Neuronal stem cell (in vitro differentiated cells): ENCODE data around the gene MTOR.
"Not testable (repeated sequence)": the region's sequence is repeated elsewhere in the genome, so short reads cannot be mapped to it uniquely, and the experiment has no call there.

ENCODE experiments used
- DNase-seq: peaks from one replicate; pipeline ENCODE4 v3.0.0-alpha.2; 2013; ENCODE audit warnings: low spot score
- H2AFZ ChIP-seq: one replicate; pipeline ENCODE4 v1.6.1; 2013; ENCODE audit warnings: mild to moderate bottlenecking, low read length, inconsistent platforms
- H2AK5ac ChIP-seq: 2 replicates; pipeline ENCODE4 v1.6.1; 2013; ENCODE audit warnings: low read depth, mild to moderate bottlenecking, inconsistent platforms, low read length, moderate library complexity, mixed read lengths
- H2BK120ac ChIP-seq: 2 replicates; pipeline ENCODE4 v1.6.1; 2013; ENCODE audit warnings: low read depth, mild to moderate bottlenecking, inconsistent platforms, low read length, moderate library complexity, mixed read lengths
- H2BK12ac ChIP-seq: one replicate; pipeline ENCODE4 v1.6.1; 2013; ENCODE audit warnings: low read length, inconsistent platforms
- H2BK15ac ChIP-seq: 2 replicates; pipeline ENCODE4 v1.6.1; 2013; ENCODE audit warnings: mild to moderate bottlenecking, low read length, inconsistent platforms, mixed read lengths
- H2BK5ac ChIP-seq: one replicate; pipeline ENCODE4 v1.6.1; 2013; ENCODE audit warnings: inconsistent platforms, mild to moderate bottlenecking, low read length, moderate library complexity
- H3K14ac ChIP-seq: one replicate; pipeline ENCODE4 v1.6.1; 2013; ENCODE audit warnings: low read length, inconsistent platforms
- H3K18ac ChIP-seq: 2 replicates; pipeline ENCODE4 v1.6.1; 2013; ENCODE audit warnings: low read length, inconsistent platforms
- H3K23ac ChIP-seq: 2 replicates; pipeline ENCODE4 v1.6.1; 2013; ENCODE audit warnings: low read depth, mild to moderate bottlenecking, mixed read lengths, low read length, inconsistent platforms; ENCODE audit not compliant: poor library complexity
- H3K27ac ChIP-seq: replicated peaks from 3 replicates; pipeline ENCODE4 v1.5.1; 2013; ENCODE audit warnings: low read length, inconsistent platforms
- H3K27me3 ChIP-seq, 3 experiments: 2 replicates each; pipeline ENCODE4 v1.6.1; 2013; ENCODE audit warnings: low read length in 3 of 3, mild to moderate bottlenecking in 2 of 3, inconsistent platforms in 1 of 3, low read depth in 1 of 3, mixed read lengths in 1 of 3, moderate library complexity in 1 of 3; ENCODE audit not compliant: control insufficient read depth in 3 of 3, insufficient read depth in 3 of 3
- H3K36me3 ChIP-seq, 2 donors: replicated peaks in 1 of 2; 2 replicates each; pipeline ENCODE4 v1.6.1; 2013; ENCODE audit warnings: low read length in 2 of 2; ENCODE audit not compliant: control insufficient read depth in 2 of 2, insufficient read depth in 2 of 2
- H3K4ac ChIP-seq: 2 replicates; pipeline ENCODE4 v1.6.1; 2013; ENCODE audit warnings: inconsistent platforms, mild to moderate bottlenecking, low read length, moderate library complexity
- H3K4me1 ChIP-seq, 2 donors: 1 replicate in 1 of 2; 2 replicates in 1 of 2; pipeline ENCODE4 v1.6.1; 2013; ENCODE audit warnings: low read length in 2 of 2, low read depth in 1 of 2; ENCODE audit not compliant: control insufficient read depth in 2 of 2, insufficient read depth in 1 of 2
- H3K4me2 ChIP-seq: one replicate; pipeline ENCODE4 v1.6.1; 2013; ENCODE audit warnings: mild to moderate bottlenecking, low read length, inconsistent platforms; ENCODE audit not compliant: insufficient read depth, poor library complexity, severe bottlenecking
- H3K4me3 ChIP-seq, 2 donors: 2 replicates each; pipeline ENCODE4 v1.5.1; 2013; ENCODE audit warnings: low read length in 2 of 2, mild to moderate bottlenecking in 2 of 2, inconsistent platforms in 1 of 2, moderate library complexity in 1 of 2
- H3K79me1 ChIP-seq: one replicate; pipeline ENCODE4 v1.6.1; 2013; ENCODE audit warnings: low read depth, mild to moderate bottlenecking, inconsistent platforms, low read length, moderate library complexity
- H3K9ac ChIP-seq: one replicate; pipeline ENCODE4 v1.6.1; 2013; ENCODE audit warnings: mild to moderate bottlenecking, low read depth, low read length, inconsistent platforms; ENCODE audit not compliant: poor library complexity
- H3K9me3 ChIP-seq, 2 donors: replicated peaks in 1 of 2; 2 replicates each; pipeline versions ENCODE3 to v1.6.1; 2013; ENCODE audit warnings: low read length in 2 of 2, mild to moderate bottlenecking in 2 of 2, inconsistent platforms in 1 of 2, low read depth in 1 of 2, mixed read lengths in 1 of 2, moderate library complexity in 1 of 2; ENCODE audit not compliant: control insufficient read depth in 2 of 2, insufficient read depth in 1 of 2
- H4K8ac ChIP-seq: one replicate; pipeline ENCODE4 v1.6.1; 2013; ENCODE audit warnings: low read depth, mild to moderate bottlenecking, inconsistent platforms, low read length, moderate library complexity
- H4K91ac ChIP-seq: one replicate; pipeline ENCODE4 v1.6.1; 2013; ENCODE audit warnings: low read length, low read depth, mild to moderate bottlenecking, inconsistent platforms; ENCODE audit not compliant: poor library complexity
- WGBS, 2 donors: extraction: QIAGEN DNeasy Blood & Tissue Kit; methylation state at CpG; one replicate each; pipeline ENCODE4 v1.1.7; 2013; ENCODE audit warnings: missing lambda C conversion rate in 2 of 2, mixed read lengths in 1 of 2; ENCODE audit not compliant: insufficient read length in 2 of 2, insufficient replicate concordance in 1 of 2; ENCODE audit errors: extremely low coverage in 2 of 2; 5-methylcytosine and 5-hydroxymethylcytosine counted together

Gene MTOR

DNA sequence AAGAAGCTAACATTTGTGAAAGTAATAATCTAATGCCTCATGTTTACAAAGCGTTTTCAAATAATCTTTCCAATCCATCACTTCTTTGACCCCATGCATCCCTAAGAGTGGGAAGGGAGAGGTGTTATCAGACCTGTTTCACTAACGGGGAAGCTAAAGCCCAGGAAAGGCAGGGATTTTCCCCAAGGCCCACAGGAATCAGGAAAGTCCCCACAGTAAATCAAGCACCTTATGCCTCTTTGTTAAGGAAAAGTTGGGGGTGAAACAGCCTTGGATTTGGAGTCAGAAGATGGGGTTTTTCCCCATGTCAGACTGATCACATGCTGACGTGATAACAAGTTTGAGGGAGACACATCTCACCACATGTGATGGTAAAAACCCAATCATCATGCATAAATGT, 93.1 kb downstream of the MTOR start:
- H3K18ac ChIP-seq: no peak overlapping the region
- no peak overlapping the region for H3K27ac ChIP-seq
- WGBS, 2 donors: no CpG with 5 or more reads among the region's 3 CpGs
- no peak overlapping the region for H2BK120ac ChIP-seq
- no peak overlapping the region for H3K4ac ChIP-seq
- H4K91ac ChIP-seq: no peak overlapping the region
- H2BK15ac ChIP-seq: no peak overlapping the region
- no peak overlapping the region for H3K4me3 ChIP-seq
- H3K4me1 ChIP-seq: peaks cover 0 to 2% of the 10 kb centered on the region in 2 donors
- H3K9ac ChIP-seq: no peak overlapping the region
- H3K4me2 ChIP-seq: no peak overlapping the region
- H3K27me3 ChIP-seq: no peaks in the 10 kb centered on the region
- H3K14ac ChIP-seq: no peak overlapping the region
- no peak for DNase-seq
- H2AK5ac ChIP-seq: no peak overlapping the region
- H2BK12ac ChIP-seq: no peak overlapping the region
- no peaks in the 10 kb centered on the region for H3K9me3 ChIP-seq
- no peak overlapping the region for H2BK5ac ChIP-seq
- no peak overlapping the region for H2AFZ ChIP-seq
- H3K79me1 ChIP-seq: no peaks in the 10 kb centered on the region
- H3K23ac ChIP-seq: no peak overlapping the region
- peaks cover 6 to 18% of the 10 kb centered on the region in 2 donors for H3K36me3 ChIP-seq
- H4K8ac ChIP-seq: no peak overlapping the region

DNA sequence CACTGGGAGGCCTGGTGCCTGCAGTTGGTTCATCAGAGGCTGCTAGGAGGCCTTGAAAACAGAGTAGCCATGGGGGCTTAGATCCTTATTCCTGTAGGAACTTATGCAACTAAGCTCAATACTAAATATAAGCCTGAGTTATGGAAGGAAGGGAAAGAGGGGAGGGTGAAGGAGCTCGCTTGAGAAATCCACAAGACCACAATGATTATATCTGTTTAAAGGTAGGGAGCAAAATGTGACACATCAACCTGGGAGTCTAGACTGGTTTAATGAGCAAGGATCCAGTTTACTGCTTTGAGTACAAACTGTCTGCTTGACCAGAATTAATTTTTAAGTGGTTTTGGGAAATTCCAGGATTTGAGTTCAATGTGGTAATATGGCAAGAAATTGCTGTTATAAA, 93.6 kb downstream of the MTOR start:
- WGBS, 2 donors: no CpG with 5 or more reads among the region's 1 CpG
- no peak overlapping the region for H3K14ac ChIP-seq

DNA sequence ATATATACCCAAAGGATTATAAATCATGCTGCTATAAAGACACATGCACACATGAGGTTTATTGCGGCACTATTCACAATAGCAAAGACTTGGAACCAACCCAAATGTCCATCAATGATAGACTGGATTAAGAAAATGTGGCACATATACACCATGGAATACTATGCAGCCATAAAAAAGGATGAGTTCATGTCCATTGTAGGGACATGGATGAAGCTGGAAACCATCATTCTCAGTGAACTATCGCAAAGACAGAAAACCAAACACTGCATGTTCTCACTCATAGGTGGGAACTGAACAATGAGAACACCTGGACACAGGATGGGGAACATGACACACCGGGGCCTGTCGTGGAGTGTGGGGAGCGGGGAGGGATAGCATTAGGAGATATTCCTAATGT, 95.6 kb downstream of the MTOR start:
- H2BK5ac ChIP-seq, H3K4me2 ChIP-seq, H2BK120ac ChIP-seq, H3K27me3 ChIP-seq, H3K4me3 ChIP-seq, DNase-seq, H4K91ac ChIP-seq, H2AK5ac ChIP-seq, H3K14ac ChIP-seq, H3K9ac ChIP-seq, H2BK12ac ChIP-seq, H3K79me1 ChIP-seq, H3K18ac ChIP-seq, H2BK15ac ChIP-seq, H3K4me1 ChIP-seq, H3K27ac ChIP-seq, H4K8ac ChIP-seq, H3K23ac ChIP-seq, H3K4ac ChIP-seq, H2AFZ ChIP-seq, H3K9me3 ChIP-seq: not testable (repeated sequence)
- WGBS, 2 donors: no CpG with 5 or more reads among the region's 5 CpGs
- H3K36me3 ChIP-seq: peaks cover 6 to 18% of the 10 kb centered on the region in 2 donors

More for the DNA sequence above, 93.6 kb downstream of the MTOR start:
- Histone ChIP-seq H2BK5ac (no peak overlapping the region), H2AFZ (no peak overlapping the region), H3K9ac (no peak overlapping the region), H2BK12ac (no peak overlapping the region), H4K91ac (no peak overlapping the region), H3K4ac (no peak overlapping the region), H3K18ac (no peak overlapping the region), H3K4me1 (no peaks in the 10 kb centered on the region), H3K23ac (no peak overlapping the region), H3K9me3 (no peaks in the 10 kb centered on the region), H3K4me3 (no peak overlapping the region), H3K4me2 (no peak overlapping the region), H3K27ac (no peak overlapping the region), H2AK5ac (no peak overlapping the region), H3K79me1 (no peaks in the 10 kb centered on the region), H2BK120ac (no peak overlapping the region), H4K8ac (no peak overlapping the region), H2BK15ac (no peak overlapping the region), H3K36me3 (peaks cover 6 to 18% of the 10 kb centered on the region in 2 donors), H3K27me3 (no peaks in the 10 kb centered on the region)
- DNase-seq: no peak

- not testable (repeated sequence) for H2BK12ac ChIP-seq, H2BK120ac ChIP-seq, H3K4ac ChIP-seq, H2AK5ac ChIP-seq, H3K4me2 ChIP-seq, H3K4me3 ChIP-seq, H3K14ac ChIP-seq, H2AFZ ChIP-seq, H2BK5ac ChIP-seq, H3K18ac ChIP-seq, H3K27me3 ChIP-seq, H2BK15ac ChIP-seq, H3K4me1 ChIP-seq, H4K8ac ChIP-seq, DNase-seq, H3K9ac ChIP-seq, H3K9me3 ChIP-seq, H3K27ac ChIP-seq, H4K91ac ChIP-seq, H3K23ac ChIP-seq, H3K79me1 ChIP-seq
- H3K36me3 ChIP-seq: peaks cover 4 to 22% of the 10 kb centered on the region in 2 donors
- no CpG with 5 or more reads among the region's 4 CpGs for WGBS, 2 donors
Observed at GRCh38 chr1:11162752-11163151, 99.6 kb downstream of the MTOR start.
